NCI-H748 (cell line): ENCODE measurements around the gene ARHGAP15.

Source experiments
- DNase-seq: peaks from one replicate; lab custom pipeline; 2025; ENCODE audit not compliant: unreplicated experiment; lab: John Stamatoyannopoulos, UW

ARHGAP15 gene

DNA sequence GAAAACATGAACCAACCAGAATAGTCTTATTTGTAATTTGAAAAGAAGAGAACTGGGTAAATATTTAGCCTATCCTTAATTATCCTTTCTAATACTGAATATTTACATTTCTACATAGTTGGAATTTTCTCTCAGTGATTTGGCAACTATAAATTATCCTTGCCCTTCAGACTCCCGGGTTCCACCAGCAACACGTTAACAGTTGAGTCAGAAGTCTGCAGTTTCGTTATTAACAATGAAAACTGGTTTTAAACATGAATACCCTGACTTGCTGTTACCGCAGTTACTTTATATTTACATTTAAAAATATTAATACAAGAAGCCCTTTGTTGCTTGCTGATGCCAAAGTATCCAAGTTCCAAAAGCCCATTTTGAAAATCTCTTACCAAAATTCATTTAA lies 673.0 kb downstream of the ARHGAP15 start:
- DNase-seq, result no peak

DNA sequence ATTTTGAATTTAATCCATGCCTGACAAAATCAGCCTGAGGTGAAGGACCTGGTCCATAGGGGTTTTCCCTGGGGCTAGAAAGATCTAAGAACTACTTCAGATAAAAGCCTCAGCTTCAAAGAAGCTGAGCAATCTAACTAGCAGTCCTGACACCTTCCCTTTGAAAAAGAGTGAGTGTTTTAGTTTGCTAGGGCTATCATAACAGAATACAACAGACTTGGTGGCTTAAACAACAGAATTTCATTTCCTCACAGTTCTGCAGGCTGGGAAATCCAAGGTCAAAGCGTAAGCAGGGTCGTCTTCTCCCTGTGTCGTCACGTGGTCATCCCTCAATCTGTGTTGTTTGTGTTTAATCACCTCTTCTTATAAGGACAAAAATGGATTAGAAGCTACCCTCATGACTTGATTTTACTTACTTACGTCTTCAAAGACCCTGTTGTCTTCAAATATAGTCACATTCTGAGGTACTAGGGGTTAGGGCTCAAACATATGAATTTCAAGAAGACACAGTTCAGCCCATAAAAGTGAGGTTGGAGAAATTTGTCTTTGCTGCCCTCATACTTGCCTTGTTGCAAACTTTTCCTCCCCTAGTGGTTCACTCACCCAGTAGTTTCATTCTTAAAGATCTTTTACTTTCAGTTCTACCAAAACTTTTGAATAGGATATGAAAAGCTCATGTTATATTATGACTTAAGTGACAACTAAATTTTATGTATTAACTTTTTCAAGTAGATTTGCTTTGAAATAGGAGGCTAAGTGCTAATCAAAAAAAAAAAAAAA lies 673.8 kb downstream of the ARHGAP15 start:
- no peak for DNase-seq

DNA sequence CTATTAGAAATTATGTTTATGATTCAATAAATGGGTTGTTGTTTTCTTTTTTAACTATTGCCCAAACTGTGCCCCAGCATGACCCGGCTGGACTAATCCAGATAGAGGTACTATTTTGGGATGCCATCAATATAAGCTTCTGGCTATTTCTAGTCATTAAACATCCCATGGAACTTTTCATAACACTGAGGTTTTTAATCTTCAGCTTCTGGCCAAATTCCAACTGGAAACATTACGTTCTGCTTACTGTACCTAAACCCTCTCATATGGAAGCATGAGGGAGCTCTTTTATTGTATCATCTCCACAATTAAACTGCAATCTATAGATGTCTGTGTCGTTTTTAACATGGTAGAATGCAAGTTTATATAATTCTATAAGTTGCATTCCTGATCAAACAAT lies 674.7 kb downstream of the ARHGAP15 start:
- no peak for DNase-seq

DNA sequence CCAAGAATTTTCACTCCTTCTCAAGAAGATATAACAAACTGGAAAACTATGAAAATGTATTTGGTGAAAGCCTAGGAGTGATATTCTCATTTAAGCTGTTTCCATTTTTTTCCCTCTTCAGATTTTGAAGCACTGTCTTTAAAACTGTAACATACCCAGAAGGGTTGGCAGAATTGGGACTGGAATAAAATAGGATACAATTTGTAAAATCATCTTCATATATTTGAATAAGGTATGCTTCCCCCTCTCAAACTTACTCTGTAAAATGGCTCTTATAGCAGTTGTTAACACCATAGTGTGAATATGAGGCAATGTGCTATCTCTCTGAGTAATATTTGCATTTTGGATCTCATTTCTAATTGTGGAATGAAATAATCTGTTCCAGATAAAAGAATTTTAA lies 676.4 kb downstream of the ARHGAP15 start:
- no peak for DNase-seq

DNA sequence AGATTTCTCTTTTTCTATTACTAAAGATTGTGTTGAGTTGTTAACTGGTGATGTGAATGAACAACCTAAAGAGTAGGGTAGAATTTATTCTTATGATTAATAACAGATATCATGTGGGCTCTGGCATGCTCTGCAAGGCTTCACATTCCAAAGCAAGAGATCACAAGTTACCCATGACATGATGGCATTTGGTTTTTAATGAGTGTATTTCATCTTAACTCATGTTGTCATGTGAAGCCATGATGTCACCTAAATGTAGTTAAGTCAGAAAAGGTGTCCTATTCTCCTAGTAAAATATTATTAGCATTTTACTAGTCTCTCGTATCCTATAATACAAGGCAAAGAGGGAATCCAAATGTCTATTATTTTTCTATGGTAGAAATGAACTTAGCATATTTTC lies 678.0 kb downstream of the ARHGAP15 start:
- no peak for DNase-seq

DNA sequence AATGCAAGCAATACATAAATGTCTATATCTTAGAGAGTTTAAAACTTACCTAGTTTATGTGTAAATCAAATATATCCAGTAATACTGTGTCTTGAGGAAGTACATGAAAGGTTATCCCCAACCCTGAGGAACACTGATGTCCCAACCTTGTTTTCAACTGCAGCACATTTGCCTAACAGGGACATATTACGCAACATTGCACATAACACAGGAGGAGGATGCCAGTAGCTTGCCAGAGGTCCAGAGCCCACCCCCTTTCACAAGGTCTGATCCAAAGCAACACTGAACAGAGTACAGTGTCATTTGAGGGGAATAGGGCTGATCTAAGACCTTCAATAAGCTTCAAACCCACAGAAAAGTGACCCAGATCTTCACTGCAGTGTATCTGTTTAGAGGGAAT lies 678.5 kb downstream of the ARHGAP15 start:
- no peak for DNase-seq

DNA sequence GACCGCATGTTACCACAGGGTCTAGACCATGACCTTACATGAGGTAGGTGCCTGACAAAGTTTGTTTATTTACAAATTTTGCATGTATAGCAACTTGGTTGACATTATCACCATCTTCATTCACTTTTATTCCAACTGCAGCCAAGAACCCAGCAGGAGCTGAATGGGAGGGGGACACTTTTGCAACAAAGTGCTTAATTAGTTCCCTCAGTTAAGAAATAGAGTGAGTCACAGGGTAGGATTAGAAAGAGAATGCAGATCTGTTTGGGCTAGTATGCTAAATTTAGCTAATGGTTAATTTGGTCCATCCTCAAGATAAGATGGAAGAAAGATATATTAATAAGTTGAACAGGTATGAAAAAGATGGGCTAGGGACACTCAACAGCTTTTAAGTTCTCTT lies 678.9 kb downstream of the ARHGAP15 start:
- DNase-seq, result no peak

DNA sequence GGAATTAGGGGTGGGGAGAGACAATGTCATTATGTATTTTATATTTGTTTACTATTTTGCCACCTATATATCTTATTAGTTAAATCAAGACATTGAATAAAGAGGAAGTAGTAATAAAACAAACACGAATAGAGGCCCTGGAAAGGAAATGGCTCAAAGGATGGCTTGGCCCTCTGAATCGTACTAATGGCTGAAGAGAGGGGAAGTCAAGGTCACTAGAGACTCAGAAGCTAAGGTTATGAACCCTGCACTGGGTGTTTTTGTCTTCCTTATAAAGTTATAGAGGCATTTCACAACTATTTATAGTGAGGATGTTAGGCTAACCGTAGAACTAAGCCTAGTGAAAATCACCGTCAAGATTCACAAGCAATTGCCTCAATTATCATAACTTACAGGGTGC lies 685.9 kb downstream of the ARHGAP15 start:
- DNase-seq, result no peak

DNA sequence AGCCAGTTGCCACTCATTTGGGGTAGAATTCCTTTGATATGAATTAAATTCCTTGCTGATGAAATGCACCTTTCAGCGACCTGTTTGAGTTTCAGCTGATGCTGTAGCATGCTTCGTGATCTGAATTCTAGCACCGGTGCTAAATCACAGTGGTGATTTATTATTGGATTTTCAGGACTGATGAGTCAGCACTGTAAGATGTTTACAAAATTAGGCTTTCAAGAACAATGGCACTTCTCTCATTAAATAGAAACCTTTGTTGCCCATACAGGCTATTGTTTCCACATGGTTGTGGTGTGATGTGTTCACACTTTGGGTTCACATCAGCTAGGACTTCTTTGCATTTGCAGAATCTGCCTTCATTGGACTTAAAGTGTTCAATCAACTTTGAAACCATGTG lies 687.7 kb downstream of the ARHGAP15 start:
- DNase-seq, result no peak
